NB4 (cell line): ENCODE data around the gene KPNA6.
A peak's percentile ranks its signal among the peaks of the same experiment; 100 is the strongest.
"Not testable (repeated sequence)": the region's sequence is repeated elsewhere in the genome, so short reads cannot be mapped to it uniquely, and the experiment has no call there.

Experiments used
- DNase-seq: peaks from one replicate; pipeline ENCODE4 v3.0.0; 2010; ENCODE audit warnings: low read depth
- H3K4me3 ChIP-seq: one replicate; pipeline ENCODE4 v1.5.1; 2011; ENCODE audit warnings: mild to moderate bottlenecking, low read depth, low read length, moderate library complexity
- MYC ChIP-seq: IDR thresholded peaks from 2 replicates; pipeline ENCODE4 v1.6.1; 2011; ENCODE audit warnings: low read depth, low read length
- POLR2A ChIP-seq: IDR thresholded peaks from 2 replicates; pipeline ENCODE4 v1.6.1; 2011; ENCODE audit warnings: mild to moderate bottlenecking; ENCODE audit not compliant: insufficient read length; ENCODE audit errors: extremely low read depth
- TF ChIP-seq, protein P1 (sequence below): IDR thresholded peaks from one replicate; pipeline ENCODE4 v1.5.1; 2012; ENCODE audit warnings: low read depth, low read length
- TF ChIP-seq, protein P2 (sequence below): IDR thresholded peaks from 2 replicates; pipeline ENCODE4 v1.6.1; 2011; ENCODE audit warnings: low read depth, low read length

The KPNA6 gene

DNA sequence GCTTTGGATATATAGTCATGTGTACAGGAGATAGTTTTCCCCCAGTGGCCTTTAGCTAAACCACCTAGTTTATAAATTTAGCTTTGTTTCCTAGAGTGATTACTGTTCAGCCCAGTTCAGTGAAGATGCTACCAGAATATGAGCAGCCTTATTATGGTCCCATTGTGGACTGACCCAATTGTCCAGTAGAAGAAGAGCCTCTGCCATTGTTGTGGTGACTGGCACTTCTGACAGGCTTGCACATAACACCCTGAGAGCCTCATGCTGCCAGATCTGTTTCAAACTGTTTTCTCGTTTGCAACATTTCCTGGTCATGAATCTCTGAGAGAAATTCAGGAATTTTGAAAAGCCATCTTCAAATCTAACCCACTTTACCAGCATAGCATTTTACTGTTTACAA, 20.6 kb downstream of the KPNA6 start:
- TF ChIP-seq MYC = no peak
- TF ChIP-seq, protein P1, sequence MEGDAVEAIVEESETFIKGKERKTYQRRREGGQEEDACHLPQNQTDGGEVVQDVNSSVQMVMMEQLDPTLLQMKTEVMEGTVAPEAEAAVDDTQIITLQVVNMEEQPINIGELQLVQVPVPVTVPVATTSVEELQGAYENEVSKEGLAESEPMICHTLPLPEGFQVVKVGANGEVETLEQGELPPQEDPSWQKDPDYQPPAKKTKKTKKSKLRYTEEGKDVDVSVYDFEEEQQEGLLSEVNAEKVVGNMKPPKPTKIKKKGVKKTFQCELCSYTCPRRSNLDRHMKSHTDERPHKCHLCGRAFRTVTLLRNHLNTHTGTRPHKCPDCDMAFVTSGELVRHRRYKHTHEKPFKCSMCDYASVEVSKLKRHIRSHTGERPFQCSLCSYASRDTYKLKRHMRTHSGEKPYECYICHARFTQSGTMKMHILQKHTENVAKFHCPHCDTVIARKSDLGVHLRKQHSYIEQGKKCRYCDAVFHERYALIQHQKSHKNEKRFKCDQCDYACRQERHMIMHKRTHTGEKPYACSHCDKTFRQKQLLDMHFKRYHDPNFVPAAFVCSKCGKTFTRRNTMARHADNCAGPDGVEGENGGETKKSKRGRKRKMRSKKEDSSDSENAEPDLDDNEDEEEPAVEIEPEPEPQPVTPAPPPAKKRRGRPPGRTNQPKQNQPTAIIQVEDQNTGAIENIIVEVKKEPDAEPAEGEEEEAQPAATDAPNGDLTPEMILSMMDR = no peak
- TF ChIP-seq, protein P2, sequence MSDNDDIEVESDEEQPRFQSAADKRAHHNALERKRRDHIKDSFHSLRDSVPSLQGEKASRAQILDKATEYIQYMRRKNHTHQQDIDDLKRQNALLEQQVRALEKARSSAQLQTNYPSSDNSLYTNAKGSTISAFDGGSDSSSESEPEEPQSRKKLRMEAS = no peak
- TF ChIP-seq POLR2A = no peak

DNA sequence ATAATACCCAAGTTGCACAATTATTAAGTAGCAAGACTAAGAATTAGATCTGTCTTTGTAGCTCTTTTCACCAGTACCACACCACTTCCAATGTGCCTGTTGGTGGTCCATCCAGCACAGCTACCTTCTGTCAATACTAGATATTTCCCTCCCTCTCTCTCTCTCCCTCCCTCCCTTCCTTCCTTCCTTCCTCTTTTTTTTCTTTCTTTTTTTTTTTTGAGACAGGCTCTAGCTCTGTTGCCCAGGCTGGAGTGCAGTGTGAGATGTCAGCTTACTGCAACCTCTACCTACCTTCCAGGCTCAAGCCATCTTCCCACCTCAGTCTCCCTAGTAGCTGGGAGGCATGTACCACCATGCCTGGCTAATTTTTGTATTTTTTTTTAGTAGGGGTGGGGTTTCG, 21.1 kb downstream of the KPNA6 start:
- DNase-seq = peak; percentile 16
- TF ChIP-seq, protein P1 = no peak
- TF ChIP-seq, protein P2 = no peak
- TF ChIP-seq MYC = no peak
- TF ChIP-seq POLR2A = no peak
- H3K4me3 ChIP-seq = no peak overlapping the region

More for the DNA sequence above, 20.6 kb downstream of the KPNA6 start:
- no peak for DNase-seq
- no peak overlapping the region for H3K4me3 ChIP-seq

DNA sequence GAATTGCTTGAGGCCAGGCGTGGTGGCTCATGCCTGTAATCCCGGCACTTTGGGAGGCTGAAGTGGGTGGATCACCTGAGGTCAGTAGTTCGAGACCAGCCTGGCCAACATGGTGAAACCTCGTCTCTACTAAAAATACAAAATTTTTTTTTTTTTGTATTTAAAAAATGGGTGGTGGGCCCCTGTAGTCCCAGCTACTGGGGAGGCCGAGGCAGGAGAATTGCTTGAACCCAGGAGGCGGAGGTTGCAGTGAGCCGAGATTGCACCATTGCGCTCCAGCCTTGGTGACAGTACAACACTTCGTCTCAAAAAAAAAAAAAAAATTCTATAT, 26.1 kb downstream of the KPNA6 start:
- not testable (repeated sequence) for H3K4me3 ChIP-seq, DNase-seq

GRCh38 chr1:32137111-32137510, 29.3 kb downstream of the KPNA6 start:
- DNase-seq = no peak
- no peak overlapping the region for H3K4me3 ChIP-seq
- TF ChIP-seq, protein P2 = no peak
- TF ChIP-seq, protein P1 = no peak
- TF ChIP-seq POLR2A = no peak

GRCh38 chr1:32138965-32139364, 31.1 kb downstream of the KPNA6 start:
- no peak for DNase-seq
- TF ChIP-seq, protein P1 = no peak
- no peak for TF ChIP-seq MYC
- H3K4me3 ChIP-seq = no peak overlapping the region

DNA sequence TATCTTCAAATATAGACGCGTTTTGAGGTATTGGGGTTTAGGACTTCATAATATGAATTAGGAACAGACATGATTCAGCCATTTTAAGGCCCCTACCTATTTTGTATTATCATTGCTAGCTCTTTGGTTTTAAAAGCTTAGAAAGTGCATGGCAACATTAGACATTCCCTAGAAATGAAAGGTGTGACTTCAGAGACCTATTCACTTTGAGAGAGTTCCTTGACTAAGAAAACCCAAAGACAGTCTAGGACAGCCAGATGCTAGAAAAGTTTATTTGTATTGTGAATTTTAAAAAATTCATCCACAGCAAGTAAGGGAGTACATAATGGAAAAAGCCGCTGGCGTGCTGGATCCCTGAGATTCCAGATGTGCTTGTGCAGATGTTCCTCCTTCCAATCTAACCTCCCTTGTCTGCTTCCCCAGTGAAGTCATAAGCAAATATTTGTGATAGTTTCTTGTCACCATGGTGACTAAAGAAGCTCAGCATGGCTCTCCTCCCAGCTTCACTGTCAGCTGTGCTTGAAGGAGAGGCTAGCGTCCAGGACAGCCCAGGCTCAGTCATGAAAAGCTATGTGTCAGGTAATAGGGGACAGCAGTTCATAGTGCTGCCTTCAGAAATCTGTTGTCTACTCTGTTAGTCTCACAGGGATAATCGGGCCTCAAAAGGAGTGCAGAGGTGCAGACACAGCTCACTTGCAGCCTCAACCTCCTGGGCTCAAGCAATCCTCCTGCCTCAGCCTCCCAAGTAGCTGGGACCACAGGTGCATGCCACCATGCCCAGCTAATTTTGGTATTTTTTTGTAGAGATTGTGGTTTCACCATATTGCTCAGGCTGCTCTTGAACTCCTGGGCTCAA, 34.8 kb downstream of the KPNA6 start:
- H3K4me3 ChIP-seq = no peak overlapping the region
- DNase-seq = no peak
- TF ChIP-seq, protein P2 = no peak
- TF ChIP-seq POLR2A (no peak), MYC (no peak)
- TF ChIP-seq, protein P1 = no peak

DNA sequence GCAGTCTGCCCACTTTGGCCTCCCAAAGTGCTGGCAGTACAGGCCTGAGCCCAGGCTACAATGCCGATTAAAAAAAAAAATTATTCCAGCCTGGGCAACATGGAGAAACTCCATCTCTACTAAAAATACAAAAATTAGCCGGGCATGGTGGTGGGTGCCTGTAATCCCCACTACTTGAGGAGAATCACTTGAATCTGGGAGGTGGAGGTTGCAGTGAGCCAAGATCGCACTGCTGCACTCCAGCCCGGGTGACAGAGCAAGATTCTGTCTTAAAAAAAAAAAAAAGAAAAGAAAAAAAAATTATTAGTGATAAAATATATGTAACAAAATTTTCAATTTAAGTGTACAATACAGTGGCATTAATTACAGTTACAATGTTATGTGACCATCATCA, 35.4 kb downstream of the KPNA6 start:
- H3K4me3 ChIP-seq, DNase-seq: not testable (repeated sequence)
